Measurements from ENCODE around the gene MRPL41.
"Not testable (repeated sequence)": the region's sequence is repeated elsewhere in the genome, so short reads cannot be mapped to it uniquely, and the experiment has no call there.

Gene MRPL41

GRCh38 chr9:137550958-137551263 is 768 bp upstream of the MRPL41 start:
- in situ Hi-C loops (cut with MboI; ENCODE audit: low sequenced_read_pairs) = not testable (repeated sequence)

GRCh38 chr9:137552022-137552768 is 516 bp downstream of the MRPL41 start:
- in situ Hi-C loops (cut with MboI; ENCODE audit: low sequenced_read_pairs) = no loop called here

GRCh38 chr9:137553654-137554053 is 2.0 kb downstream of the MRPL41 start:
- in situ Hi-C loops (cut with MboI; ENCODE audit: low sequenced_read_pairs) = not testable (repeated sequence)

- in situ Hi-C loops (cut with MboI; ENCODE audit: low sequenced_read_pairs) = no loop called here
These were observed 2.7 kb downstream of the MRPL41 start for GRCh38 chr9:137554349-137554748.

GRCh38 chr9:137555179-137555578 is 3.5 kb downstream of the MRPL41 start:
- in situ Hi-C loops (cut with MboI; ENCODE audit: low sequenced_read_pairs) = no loop called here

- in situ Hi-C loops (cut with MboI; ENCODE audit: low sequenced_read_pairs) = no loop called here
These were observed 4.6 kb downstream of the MRPL41 start for GRCh38 chr9:137556069-137556838.

- in situ Hi-C loops (cut with MboI; ENCODE audit: low sequenced_read_pairs) = no loop called here
These were observed 6.4 kb downstream of the MRPL41 start for GRCh38 chr9:137558127-137558526.

GRCh38 chr9:137564134-137564533 is 12.5 kb downstream of the MRPL41 start:
- in situ Hi-C loops (cut with MboI; ENCODE audit: low sequenced_read_pairs) = no loop called here

- in situ Hi-C loops (cut with MboI; ENCODE audit: low sequenced_read_pairs) = no loop called here
These were observed 13.2 kb downstream of the MRPL41 start for GRCh38 chr9:137564817-137565411.

GRCh38 chr9:137568445-137568844 is 16.8 kb downstream of the MRPL41 start:
- in situ Hi-C loops (cut with MboI; ENCODE audit: low sequenced_read_pairs) = not testable (repeated sequence)

- in situ Hi-C loops (cut with MboI; ENCODE audit: low sequenced_read_pairs) = no loop called here
These were observed 18.0 kb downstream of the MRPL41 start for GRCh38 chr9:137569609-137570203.

- in situ Hi-C loops (cut with MboI; ENCODE audit: low sequenced_read_pairs) = no loop called here
These were observed 18.9 kb downstream of the MRPL41 start for GRCh38 chr9:137570566-137570965.

- in situ Hi-C loops (cut with MboI; ENCODE audit: low sequenced_read_pairs) = no loop called here
These were observed 22.5 kb downstream of the MRPL41 start for GRCh38 chr9:137574192-137574591.

GRCh38 chr9:137575364-137575715 is 23.7 kb downstream of the MRPL41 start:
- in situ Hi-C loops (cut with MboI; ENCODE audit: low sequenced_read_pairs) = no loop called here

GRCh38 chr9:137575716-137576411 is 24.2 kb downstream of the MRPL41 start:
- in situ Hi-C loops (cut with MboI; ENCODE audit: low sequenced_read_pairs) = no loop called here

- in situ Hi-C loops (cut with MboI; ENCODE audit: low sequenced_read_pairs) = no loop called here
These were observed 27.0 kb downstream of the MRPL41 start, which contains the start of gene DPH7 for GRCh38 chr9:137578518-137579258. DPH7 (minus strand) TSS chr9:137578925; CDS start chr9:137578777, 148 bp downstream.

GRCh38 chr9:137579259-137579604 is 27.6 kb downstream of the MRPL41 start:
- in situ Hi-C loops (cut with MboI; ENCODE audit: low sequenced_read_pairs) = no loop called here

- in situ Hi-C loops (cut with MboI; ENCODE audit: low sequenced_read_pairs) = no loop called here
These were observed 28.7 kb downstream of the MRPL41 start for GRCh38 chr9:137580209-137580953.

GRCh38 chr9:137580954-137581322 is 29.3 kb downstream of the MRPL41 start:
- in situ Hi-C loops (cut with MboI; ENCODE audit: low sequenced_read_pairs) = no loop called here

Measured in HL-60/S4 (cell line).